ENCODE results near the gene ZNF521. TPM values are rescaled to one million over a fixed set of nuclear protein-coding genes. Genes with fewer than 3 reads are reported as not detected.

ZNF521 gene
- total RNA-seq, 1 experiment from 2014 or later = not detected

GRCh38 chr18:25077038-25077943 lies 274.7 kb downstream of the ZNF521 start:
- BruUV-seq (replicated peaks) = no TSS peak
- Histone ChIP-seq H3K27ac (ENCODE audit: low read depth, low read length, poor library complexity, severe bottlenecking) (no peak overlapping the region), H3K9me3 (ENCODE audit: low read depth, low read length, poor library complexity, severe bottlenecking) (no peaks in the 10 kb centered on the region), H3K4me3 (ENCODE audit: low read depth, low read length, poor library complexity, severe bottlenecking) (no peak overlapping the region), H3K4me1 (ENCODE audit: insufficient read depth, low read length, poor library complexity, severe bottlenecking) (no peaks in the 10 kb centered on the region), H3K27me3 (replicated peaks; ENCODE audit: insufficient read depth, low read depth, low read length, poor library complexity) (peaks cover 2% of the 10 kb centered on the region), H3K36me3 (ENCODE audit: insufficient read depth, low read length, poor library complexity, severe bottlenecking) (no peaks in the 10 kb centered on the region)
- TF ChIP-seq EZH2 (IDR thresholded peaks at IDR 0.05; ENCODE audit: borderline replicate concordance, low read depth, low read length, poor library complexity, severe bottlenecking) (no peak), CTCF (conservative IDR thresholded peaks at IDR 0.05; ENCODE audit: low read depth, low read length) (no peak)
- ChIA-PET POLR2A (ENCODE audit: low non-redundant PET) (no interaction called here), CTCF (no interaction called here)
- DNase-seq (ENCODE audit: low spot score) = no peak
- intact Hi-C loops (cut with micrococcal nuclease; ENCODE audit: unreplicated experiment) = no loop called here

GRCh38 chr18:25075783-25076182 lies 276.2 kb downstream of the ZNF521 start:
- POLR2A ChIA-PET (ENCODE audit: low non-redundant PET) = no interaction called here
- BruUV-seq (replicated peaks) = no TSS peak
- Histone ChIP-seq H3K4me1 (ENCODE audit: insufficient read depth, low read length, poor library complexity, severe bottlenecking) (no peaks in the 10 kb centered on the region), H3K4me3 (ENCODE audit: low read depth, low read length, poor library complexity, severe bottlenecking) (no peak overlapping the region), H3K27me3 (replicated peaks; ENCODE audit: insufficient read depth, low read depth, low read length, poor library complexity) (peaks cover 6% of the 10 kb centered on the region), H3K27ac (ENCODE audit: low read depth, low read length, poor library complexity, severe bottlenecking) (no peak overlapping the region), H3K9me3 (ENCODE audit: low read depth, low read length, poor library complexity, severe bottlenecking) (no peaks in the 10 kb centered on the region), H3K36me3 (ENCODE audit: insufficient read depth, low read length, poor library complexity, severe bottlenecking) (no peaks in the 10 kb centered on the region)
- TF ChIP-seq EZH2 (IDR thresholded peaks at IDR 0.05; ENCODE audit: borderline replicate concordance, low read depth, low read length, poor library complexity, severe bottlenecking) (no peak), CTCF (conservative IDR thresholded peaks at IDR 0.05; ENCODE audit: low read depth, low read length) (no peak)
- intact Hi-C loops (cut with micrococcal nuclease; ENCODE audit: unreplicated experiment) = no loop called here
- CTCF ChIA-PET = no interaction called here
- no peak for DNase-seq (ENCODE audit: low spot score)

- Histone ChIP-seq H3K36me3 (ENCODE audit: insufficient read depth, low read length, poor library complexity, severe bottlenecking) (no peaks in the 10 kb centered on the region), H3K4me3 (ENCODE audit: low read depth, low read length, poor library complexity, severe bottlenecking) (no peak overlapping the region), H3K27ac (ENCODE audit: low read depth, low read length, poor library complexity, severe bottlenecking) (no peak overlapping the region), H3K9me3 (ENCODE audit: low read depth, low read length, poor library complexity, severe bottlenecking) (no peaks in the 10 kb centered on the region), H3K27me3 (replicated peaks; ENCODE audit: insufficient read depth, low read depth, low read length, poor library complexity) (peaks cover 6% of the 10 kb centered on the region), H3K4me1 (ENCODE audit: insufficient read depth, low read length, poor library complexity, severe bottlenecking) (no peaks in the 10 kb centered on the region)
- POLR2A ChIA-PET (ENCODE audit: low non-redundant PET) = no interaction called here
- no peak for TF ChIP-seq EZH2 (IDR thresholded peaks at IDR 0.05; ENCODE audit: borderline replicate concordance, low read depth, low read length, poor library complexity, severe bottlenecking)
- no peak for TF ChIP-seq CTCF (conservative IDR thresholded peaks at IDR 0.05; ENCODE audit: low read depth, low read length)
- no peak for DNase-seq (ENCODE audit: low spot score)
- CTCF ChIA-PET = no interaction called here
- no TSS peak for BruUV-seq (replicated peaks)
- intact Hi-C loops (cut with micrococcal nuclease; ENCODE audit: unreplicated experiment) = no loop called here
Observed at GRCh38 chr18:25075331-25075730, 276.6 kb downstream of the ZNF521 start.
